ENCODE results near the gene DNAH17. TPM values are rescaled to one million over a fixed set of nuclear protein-coding genes. Genes with fewer than 3 reads are reported as not detected.

Gene DNAH17
- total and polyA plus RNA-seq, 2 of the 13 experiments (the other 11 are each of a cell fraction or from before 2014, with no cell fraction given): 0.86 to 1.6 TPM

DNA sequence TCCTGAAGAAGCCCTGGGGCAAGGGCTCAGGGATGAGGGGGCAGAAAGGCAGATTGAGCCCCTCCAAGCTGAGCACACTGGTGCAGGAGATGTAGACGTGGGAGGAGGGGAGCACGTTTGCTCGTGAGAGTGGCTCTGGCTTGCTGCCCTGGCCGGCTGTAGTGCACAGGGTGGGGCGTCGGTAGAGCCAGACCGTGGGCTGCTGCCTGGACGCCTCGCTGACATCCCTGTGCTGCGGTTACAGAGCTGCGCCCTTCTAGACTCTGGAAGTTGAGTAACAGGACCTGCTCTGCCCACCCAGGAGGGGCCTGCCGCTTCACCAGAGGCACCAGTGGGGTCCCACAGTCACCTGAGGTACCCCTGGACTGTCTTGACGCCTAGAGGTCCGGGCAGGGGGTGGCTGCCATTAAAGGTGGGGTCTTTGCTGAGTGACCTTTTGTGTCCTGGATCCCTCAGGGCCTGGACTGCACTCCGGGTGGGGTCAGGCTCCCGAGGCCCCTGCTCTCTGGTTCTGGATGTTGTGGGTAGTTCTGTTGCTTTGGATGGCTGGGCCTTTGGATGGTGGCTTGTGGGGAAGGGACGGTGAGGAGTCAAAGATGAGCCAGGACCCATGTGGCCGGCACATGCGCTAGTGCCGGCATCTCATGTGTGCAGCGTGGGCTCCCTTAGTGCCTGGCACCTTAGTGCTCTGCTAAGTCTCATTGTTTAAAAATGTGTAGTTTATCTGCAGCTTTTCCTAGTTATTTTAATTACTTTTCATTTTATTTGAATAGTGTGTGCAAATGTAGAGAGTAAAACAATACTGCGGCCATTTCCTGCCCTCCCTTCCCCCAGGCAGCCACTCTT lies 157.0 kb downstream of the DNAH17 start (continued):
- no peak for TF ChIP-seq TEAD3 (CRISPR knock-in tag; optimal IDR thresholded peaks at IDR 0.05; ENCODE audit: borderline replicate concordance)

DNA sequence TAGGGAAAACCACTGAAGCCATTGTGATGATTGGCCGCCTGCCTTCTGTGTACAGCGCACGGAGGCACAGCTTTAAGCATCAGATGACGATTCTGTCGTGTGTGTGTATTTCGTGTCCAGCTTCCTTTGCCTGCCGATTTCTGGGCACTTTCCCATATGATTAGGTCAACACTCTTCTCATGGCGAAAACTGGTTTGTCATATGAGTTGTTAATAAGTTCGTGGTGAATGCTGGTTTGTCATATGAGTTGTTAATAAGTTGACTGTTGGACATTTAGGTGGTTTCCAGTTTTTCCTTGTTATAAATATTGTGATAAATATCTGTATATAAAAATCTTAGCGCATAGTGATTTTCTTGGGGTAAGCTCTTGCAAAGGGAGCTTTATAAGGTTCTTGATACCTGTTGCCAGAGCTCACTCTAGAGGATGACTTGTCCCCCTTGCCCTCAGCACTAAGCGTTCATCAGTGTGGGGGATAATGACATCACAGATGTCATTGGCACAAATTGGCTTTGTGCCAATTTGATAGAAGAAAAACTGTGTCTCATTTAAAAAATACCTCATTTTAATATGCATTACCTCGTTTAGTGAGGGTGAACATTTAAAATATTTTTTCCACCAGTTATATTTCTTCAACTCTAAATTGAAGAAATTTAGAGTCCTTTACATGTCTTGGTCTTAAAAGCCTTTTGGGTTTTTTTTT lies 158.7 kb downstream of the DNAH17 start:
- DNase-seq (ENCODE audit: low spot score): no peak

More for the DNA sequence above, 158.7 kb downstream of the DNAH17 start:
- ChIA-PET CTCF (ENCODE audit: low intra/inter-chr PET ratio, low total read pairs) (no interaction called here), POLR2A (no interaction called here)
- FAIRE-seq: peak; percentile 40
- ATAC-seq: no peak
- Histone ChIP-seq H2AFZ (ENCODE audit: low read length) (no peak overlapping the region), H3K79me2 (ENCODE audit: insufficient read depth, low read length) (no peaks in the 10 kb centered on the region), H3K4me3 (replicated peaks in 1 of 3; ENCODE audit: insufficient read depth in 1 of 3, low read depth in 2 of 3, low read length in 3 of 3) (no peak overlapping the region), H3K4me2 (ENCODE audit: low read depth, low read length) (no peak overlapping the region), H3K27ac (ENCODE audit: extremely low read length, insufficient read depth, low read length) (no peak overlapping the region), H3K4me1 (ENCODE audit: insufficient read depth, low read length) (peaks cover 29% of the 10 kb centered on the region), H3K36me3 (replicated peaks in 1 of 2; ENCODE audit: control insufficient read depth in 1 of 2, insufficient read depth in 2 of 2, low read length in 2 of 2) (peaks cover 22 to 44% of the 10 kb centered on the region in 2 experiments), H3K9me3 (ENCODE audit: low read length) (no peaks in the 10 kb centered on the region), H4K20me1 (ENCODE audit: insufficient read depth, low read length) (peaks cover 29% of the 10 kb centered on the region), H3K9ac (ENCODE audit: insufficient read depth, low read depth, low read length) (no peak overlapping the region), H3K27me3 (ENCODE audit: control insufficient read depth in 1 of 2, insufficient read depth in 2 of 2, low read length in 2 of 2) (no peaks in the 10 kb centered on the region)
- no TSS peak for BruUV-seq (replicated peaks)
- intact Hi-C loops (cut with micrococcal nuclease; ENCODE audit: unreplicated experiment): no loop called here
- in situ Hi-C loops (cut with HindIII; ENCODE audit: extremely low pct_ligation_motif_present, low pct_unique_long_range_greater_than_20kb): no loop called here
- TF ChIP-seq JARID2 (CRISPR knock-in tag; IDR thresholded peaks at IDR 0.05; ENCODE audit: insufficient replicate concordance): no peak
- peak; percentile 8; the same call in 1 of the 2 replicates for TF ChIP-seq CREB1 (IDR thresholded peaks at IDR 0.05)
- TF ChIP-seq CREB1 (CRISPR knock-in tag; IDR thresholded peaks at IDR 0.05): no peak
- TF ChIP-seq, protein P1, sequence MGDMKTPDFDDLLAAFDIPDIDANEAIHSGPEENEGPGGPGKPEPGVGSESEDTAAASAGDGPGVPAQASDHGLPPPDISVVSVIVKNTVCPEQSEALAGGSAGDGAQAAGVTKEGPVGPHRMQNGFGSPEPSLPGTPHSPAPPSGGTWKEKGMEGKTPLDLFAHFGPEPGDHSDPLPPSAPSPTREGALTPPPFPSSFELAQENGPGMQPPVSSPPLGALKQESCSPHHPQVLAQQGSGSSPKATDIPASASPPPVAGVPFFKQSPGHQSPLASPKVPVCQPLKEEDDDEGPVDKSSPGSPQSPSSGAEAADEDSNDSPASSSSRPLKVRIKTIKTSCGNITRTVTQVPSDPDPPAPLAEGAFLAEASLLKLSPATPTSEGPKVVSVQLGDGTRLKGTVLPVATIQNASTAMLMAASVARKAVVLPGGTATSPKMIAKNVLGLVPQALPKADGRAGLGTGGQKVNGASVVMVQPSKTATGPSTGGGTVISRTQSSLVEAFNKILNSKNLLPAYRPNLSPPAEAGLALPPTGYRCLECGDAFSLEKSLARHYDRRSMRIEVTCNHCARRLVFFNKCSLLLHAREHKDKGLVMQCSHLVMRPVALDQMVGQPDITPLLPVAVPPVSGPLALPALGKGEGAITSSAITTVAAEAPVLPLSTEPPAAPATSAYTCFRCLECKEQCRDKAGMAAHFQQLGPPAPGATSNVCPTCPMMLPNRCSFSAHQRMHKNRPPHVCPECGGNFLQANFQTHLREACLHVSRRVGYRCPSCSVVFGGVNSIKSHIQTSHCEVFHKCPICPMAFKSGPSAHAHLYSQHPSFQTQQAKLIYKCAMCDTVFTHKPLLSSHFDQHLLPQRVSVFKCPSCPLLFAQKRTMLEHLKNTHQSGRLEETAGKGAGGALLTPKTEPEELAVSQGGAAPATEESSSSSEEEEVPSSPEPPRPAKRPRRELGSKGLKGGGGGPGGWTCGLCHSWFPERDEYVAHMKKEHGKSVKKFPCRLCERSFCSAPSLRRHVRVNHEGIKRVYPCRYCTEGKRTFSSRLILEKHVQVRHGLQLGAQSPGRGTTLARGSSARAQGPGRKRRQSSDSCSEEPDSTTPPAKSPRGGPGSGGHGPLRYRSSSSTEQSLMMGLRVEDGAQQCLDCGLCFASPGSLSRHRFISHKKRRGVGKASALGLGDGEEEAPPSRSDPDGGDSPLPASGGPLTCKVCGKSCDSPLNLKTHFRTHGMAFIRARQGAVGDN (CRISPR knock-in tag; IDR thresholded peaks at IDR 0.05): no peak
- TF ChIP-seq LCORL (IDR thresholded peaks at IDR 0.05): peak; percentile 71; the same call in 1 of the 2 replicates
- TF ChIP-seq LCORL (CRISPR knock-in tag; IDR thresholded peaks at IDR 0.05): no peak
- 89% methylated on average over 12 of the region's 12 CpGs for WGBS (ENCODE audit: low lambda C conversion rate)

Data from HepG2 (cell line).